Neural progenitor cell (in vitro differentiated cells): ENCODE results near the gene EBP. TPM values are rescaled to one million over a fixed set of nuclear protein-coding genes. Genes with fewer than 3 reads are reported as not detected.

Experiments used
- DNase-seq: peaks from one replicate; pipeline ENCODE4 v3.0.0-alpha.2; 2016; ENCODE audit warnings: low spot score
- H2AFZ ChIP-seq: fragments of 200-600 bp; sonication (generic); replicated peaks from 2 replicates; pipeline ENCODE4 v1.6.1; 2016; ENCODE audit warnings: antibody characterized with exemption
- H3F3A ChIP-seq: fragments of 200-600 bp; sonication (generic); 2 replicates; pipeline ENCODE4 v1.6.1; 2016; ENCODE audit warnings: antibody characterized with exemption, low read depth
- H3K27ac ChIP-seq: fragments of 200-600 bp; sonication (generic); 2 replicates; pipeline ENCODE4 v1.5.1; 2016; ENCODE audit warnings: mild to moderate bottlenecking
- H3K27me3 ChIP-seq: fragments of 200-600 bp; sonication (generic); 2 replicates; pipeline ENCODE4 v1.6.1; 2016; ENCODE audit warnings: mild to moderate bottlenecking, moderate library complexity
- H3K36me3 ChIP-seq: fragments of 200-600 bp; sonication (generic); 2 replicates; pipeline ENCODE4 v1.5.1; 2016
- H3K4me1 ChIP-seq: fragments of 200-600 bp; sonication (generic); 2 replicates; pipeline ENCODE4 v1.6.1; 2016; ENCODE audit warnings: mixed run types
- H3K4me2 ChIP-seq: fragments of 200-600 bp; sonication (generic); 2 replicates; pipeline ENCODE4 v1.6.1; 2016
- H3K4me3 ChIP-seq: fragments of 200-600 bp; sonication (generic); 2 replicates; pipeline ENCODE4 v1.5.1; 2016
- H3K79me2 ChIP-seq: fragments of 200-600 bp; sonication (generic); 2 replicates; pipeline ENCODE4 v1.6.1; 2016; ENCODE audit warnings: low read depth
- H3K9ac ChIP-seq: fragments of 200-600 bp; sonication (generic); 2 replicates; pipeline ENCODE4 v1.6.1; 2016
- H3K9me3 ChIP-seq: fragments of 200-600 bp; sonication (generic); 2 replicates; pipeline ENCODE4 v1.5.1; 2016; ENCODE audit warnings: low read depth
- H4K20me1 ChIP-seq: fragments of 200-600 bp; sonication (generic); 2 replicates; pipeline ENCODE4 v1.6.1; 2016; ENCODE audit warnings: low read depth
- H3K27ac Mint-ChIP-seq: 3 replicates; pipeline ENCODE4 v1.8.0; 2021; ENCODE audit warnings: mixed read lengths
- H3K27me3 Mint-ChIP-seq: 2 replicates; pipeline ENCODE4 v1.8.0; 2022; ENCODE audit warnings: low read depth, mild to moderate bottlenecking, inconsistent platforms, moderate library complexity, mixed read lengths; ENCODE audit not compliant: insufficient read depth
- H3K36me3 Mint-ChIP-seq: 3 replicates; pipeline ENCODE4 v1.8.0; 2021; ENCODE audit warnings: mixed read lengths
- H3K4me1 Mint-ChIP-seq: 3 replicates; pipeline ENCODE4 v1.8.0; 2021; ENCODE audit warnings: mixed read lengths
- H3K4me3 Mint-ChIP-seq: 3 replicates; pipeline ENCODE4 v1.8.0; 2021; ENCODE audit warnings: mild to moderate bottlenecking, moderate library complexity, mixed read lengths
- H3K9me3 Mint-ChIP-seq: 3 replicates; pipeline ENCODE4 v1.8.0; 2020; ENCODE audit warnings: mixed read lengths
- CTCF ChIP-seq: fragments of 200-600 bp; sonication (generic); IDR thresholded peaks from 2 replicates; pipeline ENCODE4 v1.5.1; 2017; ENCODE audit warnings: antibody characterized with exemption, mild to moderate bottlenecking
- EZH2 ChIP-seq: fragments of 200-600 bp; sonication (generic); IDR thresholded peaks from 2 replicates; pipeline ENCODE4 v1.6.1; 2017; ENCODE audit warnings: antibody characterized with exemption, mild to moderate bottlenecking, moderate library complexity
- EZH2phosphoT487 ChIP-seq: fragments of 200-600 bp; sonication (generic); IDR thresholded peaks from 2 replicates; pipeline ENCODE4 v1.6.1; 2017; ENCODE audit warnings: antibody characterized with exemption
- total RNA-seq: library from RNA; depleted of rRNA; stranded (reverse); fragments of >200 nt; gene quantifications from 2 replicates; pipeline ENCODE4 v1.2.3, GENCODE V29; 2015; ENCODE audit warnings: low replicate concordance

EBP gene
- total RNA-seq, 1 donor from 2014 or later, result 74.6 TPM

GRCh38 chrX:48475774-48476577, 45.6 kb upstream of the EBP start, which contains the start of gene FTSJ1:
TSS of gene FTSJ1 (plus strand) at chrX:48476199. CDS start at chrX:48478048, 1,849 bp downstream.
- H3K9me3 Mint-ChIP-seq, result peaks cover 17% of the 10 kb centered on the region
- Histone ChIP-seq H3K4me3 (peak within 1 kb of the TSS; percentile 62), H3K4me1 (peaks cover 15% of the 10 kb centered on the region), H3K36me3 (no peaks in the 10 kb centered on the region), H3F3A (peaks cover 15% of the 10 kb centered on the region), H4K20me1 (no peaks in the 10 kb centered on the region), H3K79me2 (peaks cover 22% of the 10 kb centered on the region), H3K27me3 (no peaks in the 10 kb centered on the region), H3K4me2 (peak within 1 kb of the TSS; percentile 81), H2AFZ (peak within 1 kb of the TSS; percentile 86), H3K27ac (no peak within 1 kb of the TSS), H3K9me3 (no peaks in the 10 kb centered on the region), H3K9ac (peak within 1 kb of the TSS; percentile 57)
- peaks cover 36% of the 10 kb centered on the region for H3K4me1 Mint-ChIP-seq
- peak; percentile 62 for DNase-seq
- H3K36me3 Mint-ChIP-seq, result peaks cover 3% of the 10 kb centered on the region
- no peak for TF ChIP-seq EZH2phosphoT487
- no peak for TF ChIP-seq EZH2
- TF ChIP-seq CTCF, result no peak
- peak within 1 kb of the TSS; percentile 91 for H3K4me3 Mint-ChIP-seq
- H3K27ac Mint-ChIP-seq, result peak within 1 kb of the TSS; percentile 85
- peaks cover 5% of the 10 kb centered on the region for H3K27me3 Mint-ChIP-seq

- Histone ChIP-seq H3F3A (peaks cover 15% of the 10 kb centered on the region), H3K27me3 (no peaks in the 10 kb centered on the region), H3K4me2 (peak overlapping the region; percentile 81), H2AFZ (no peak overlapping the region), H3K79me2 (peaks cover 22% of the 10 kb centered on the region), H3K4me3 (peak overlapping the region; percentile 62), H3K9me3 (no peaks in the 10 kb centered on the region), H4K20me1 (no peaks in the 10 kb centered on the region), H3K4me1 (peaks cover 15% of the 10 kb centered on the region), H3K36me3 (no peaks in the 10 kb centered on the region), H3K9ac (no peak overlapping the region), H3K27ac (no peak overlapping the region)
- Mint-ChIP-seq H3K36me3 (peaks cover 3% of the 10 kb centered on the region), H3K4me3 (peak overlapping the region; percentile 91), H3K27me3 (peaks cover 5% of the 10 kb centered on the region), H3K4me1 (peaks cover 31% of the 10 kb centered on the region), H3K9me3 (peaks cover 13% of the 10 kb centered on the region), H3K27ac (no peak overlapping the region)
- DNase-seq, result no peak
- TF ChIP-seq EZH2 (no peak), EZH2phosphoT487 (no peak), CTCF (no peak)
Measured at GRCh38 chrX:48476919-48477318, 44.7 kb upstream of the EBP start.

GRCh38 chrX:48477960-48478755, 43.5 kb upstream of the EBP start:
- H3K4me3 Mint-ChIP-seq, result peak overlapping the region; percentile 91
- Histone ChIP-seq H3K27ac (no peak overlapping the region), H3K27me3 (no peaks in the 10 kb centered on the region), H3K9ac (no peak overlapping the region), H3K4me3 (no peak overlapping the region), H3K79me2 (peaks cover 22% of the 10 kb centered on the region), H2AFZ (no peak overlapping the region), H4K20me1 (no peaks in the 10 kb centered on the region), H3F3A (peaks cover 9% of the 10 kb centered on the region), H3K36me3 (no peaks in the 10 kb centered on the region), H3K4me2 (no peak overlapping the region), H3K9me3 (no peaks in the 10 kb centered on the region), H3K4me1 (peaks cover 8% of the 10 kb centered on the region)
- DNase-seq, result no peak
- TF ChIP-seq CTCF, result no peak
- H3K4me1 Mint-ChIP-seq, result peaks cover 22% of the 10 kb centered on the region
- peaks cover 10% of the 10 kb centered on the region for H3K9me3 Mint-ChIP-seq
- no peak overlapping the region for H3K27ac Mint-ChIP-seq
- H3K36me3 Mint-ChIP-seq, result peaks cover 5% of the 10 kb centered on the region
- peaks cover 2% of the 10 kb centered on the region for H3K27me3 Mint-ChIP-seq
